T-helper 1 cell (primary cell): ENCODE measurements around the gene ZNF74.

Source experiments
- DNase-seq, 5 donors: peaks; one replicate each; pipeline ENCODE4 v3.0.0-alpha.2; 2012 to 2020

The ZNF74 gene

DNA sequence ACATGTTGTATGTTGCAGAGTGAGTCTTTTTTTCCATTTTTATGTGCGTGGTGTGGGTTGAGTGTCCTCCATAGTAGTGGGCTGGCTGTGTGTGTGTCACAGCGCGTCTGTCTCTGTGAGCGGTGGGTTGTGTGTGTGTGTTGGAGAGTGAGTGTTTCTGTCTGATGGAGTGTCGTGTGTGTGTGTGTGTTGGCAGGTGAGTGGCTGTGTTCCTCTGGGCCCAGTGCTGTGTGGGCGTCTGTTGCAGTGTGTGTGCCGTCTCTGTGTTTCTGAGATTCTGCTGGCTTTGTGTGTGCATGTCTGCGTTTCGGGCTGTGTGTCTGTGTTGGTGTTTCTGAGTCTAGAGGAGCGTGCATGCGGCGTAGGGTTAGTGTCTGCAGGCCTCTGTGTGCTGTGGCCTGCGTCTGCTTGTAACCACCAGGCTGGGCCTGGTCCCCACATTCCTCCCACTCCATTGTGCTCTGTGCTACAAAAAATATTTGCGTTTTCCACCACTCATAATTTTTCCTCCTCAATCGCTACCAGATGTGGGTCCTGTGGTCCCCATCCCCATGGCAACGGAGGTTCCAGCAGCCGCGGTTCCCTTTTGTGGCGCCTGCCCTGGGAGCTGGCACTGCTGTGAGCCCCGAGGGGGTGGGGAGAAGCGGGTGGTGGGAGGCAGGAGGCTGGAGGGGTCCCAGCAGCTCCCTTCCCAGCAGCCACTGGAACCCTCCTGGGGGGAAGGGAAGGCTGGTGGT is 28.5 kb downstream of the ZNF74 start:
- DNase-seq: no peak

- no peak for DNase-seq
Observed at GRCh38 chr22:20423008-20423905, 29.3 kb downstream of the ZNF74 start.

DNA sequence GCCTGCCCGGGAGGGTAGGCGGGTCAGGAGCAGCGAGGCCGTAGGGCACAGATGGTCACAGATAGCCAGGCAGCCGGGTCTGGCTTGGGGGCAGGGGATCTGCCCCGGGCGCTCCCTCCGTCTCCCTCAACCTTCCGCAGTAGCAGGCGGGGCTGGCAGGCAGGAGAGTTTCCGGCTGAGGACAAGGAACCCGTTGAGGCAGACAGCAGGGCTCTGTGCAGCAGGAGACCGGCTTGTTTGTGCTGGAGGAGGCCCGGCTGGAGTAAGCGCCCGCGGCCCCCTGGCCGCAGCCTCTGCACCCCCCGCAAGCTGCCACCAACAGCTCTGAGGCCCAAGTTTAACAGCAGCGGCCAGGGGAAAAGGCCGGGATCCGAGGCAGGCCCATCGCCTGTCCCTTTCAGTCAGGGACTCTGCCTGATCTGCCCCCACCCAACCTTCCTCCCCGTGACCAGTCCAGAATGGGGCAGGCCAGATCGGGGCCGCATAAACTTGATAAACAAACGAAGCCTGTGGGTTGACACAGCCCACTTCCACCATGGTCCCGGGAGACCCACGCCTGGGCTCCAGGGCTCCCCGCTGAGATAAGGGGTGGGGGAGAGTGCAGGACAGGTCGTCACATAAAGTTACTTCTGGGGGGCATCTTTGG is 30.1 kb downstream of the ZNF74 start:
- DNase-seq: no peak

DNA sequence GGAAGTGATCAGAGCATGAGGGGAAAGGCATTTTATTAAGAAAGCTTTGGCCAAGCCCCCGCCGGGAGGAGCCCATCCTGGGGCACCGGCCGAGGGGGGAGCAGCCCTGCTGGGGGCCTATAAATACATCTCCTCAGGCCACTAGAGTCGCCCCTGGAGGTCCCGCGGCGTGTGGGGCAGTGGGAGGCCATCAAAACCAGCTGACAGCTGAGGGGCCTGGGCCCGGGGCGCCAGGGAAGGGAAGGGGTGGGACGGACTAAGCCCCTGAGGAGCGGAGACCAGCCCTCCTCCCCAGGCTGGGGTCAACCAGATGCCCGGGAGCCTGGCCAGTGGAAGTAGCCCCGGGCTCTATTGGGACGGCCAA is 30.6 kb downstream of the ZNF74 start:
- no peak for DNase-seq

DNA sequence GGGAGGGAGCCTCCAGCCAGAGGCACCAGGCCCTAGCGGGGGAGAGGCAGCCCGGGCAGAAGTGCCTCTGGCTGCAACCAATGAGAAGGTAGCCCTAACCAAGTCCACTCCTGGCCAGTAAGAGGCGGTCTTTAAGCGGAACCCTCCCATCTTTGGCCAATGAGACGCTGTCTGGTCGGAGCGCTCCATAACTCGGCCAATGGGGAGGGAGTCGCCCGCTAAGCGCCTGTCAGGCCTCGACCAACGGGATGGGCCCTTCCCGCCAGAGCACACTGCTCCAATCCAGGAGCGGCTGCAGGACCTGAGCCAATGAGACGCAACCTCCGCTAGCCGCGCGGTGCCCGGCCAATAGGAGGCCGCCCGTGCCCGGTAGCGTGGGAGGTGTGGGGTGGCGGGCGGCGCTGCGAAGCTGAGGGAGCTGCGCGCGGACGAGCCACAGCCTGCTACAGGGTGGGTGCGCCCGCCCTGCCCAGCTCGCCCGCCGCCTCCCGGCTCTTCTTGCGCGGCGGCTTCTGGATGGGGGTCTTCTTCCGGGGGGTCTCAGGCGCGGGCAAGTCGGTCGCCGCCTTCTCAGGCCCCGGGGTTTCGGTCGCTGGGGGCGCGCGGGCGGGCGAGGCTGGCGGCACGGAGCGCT is 31.1 kb downstream of the ZNF74 start:
- DNase-seq: no peak

GRCh38 chr22:20425566-20426258 is 31.8 kb downstream of the ZNF74 start:
- DNase-seq: no peak

GRCh38 chr22:20426259-20426615 is 32.3 kb downstream of the ZNF74 start:
- no peak for DNase-seq

GRCh38 chr22:20427104-20427944 is 33.4 kb downstream of the ZNF74 start:
- no peak for DNase-seq

DNA sequence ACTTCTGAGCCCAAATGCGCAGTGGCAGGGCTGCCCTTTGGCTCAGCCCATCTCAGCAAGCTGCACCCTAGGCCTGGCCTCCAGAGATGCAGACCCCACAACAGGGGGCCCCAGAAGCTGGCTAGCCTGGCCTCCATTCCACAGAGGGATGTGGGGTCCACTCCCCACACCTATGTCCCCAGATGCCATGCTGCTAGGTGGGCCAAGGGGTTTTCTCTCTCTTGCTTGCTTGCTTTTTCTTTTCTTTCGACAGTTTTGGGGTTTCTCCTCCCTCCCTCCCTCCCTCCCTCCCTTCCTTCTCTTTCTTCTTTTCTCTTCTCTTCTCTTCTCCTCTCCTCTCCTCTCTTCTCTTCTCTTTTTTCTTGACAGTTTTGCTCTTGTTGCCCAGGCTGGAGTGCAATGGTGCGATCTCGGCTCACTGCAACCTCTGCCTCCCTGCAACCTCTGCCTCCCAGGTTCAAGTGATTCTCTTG is 34.0 kb downstream of the ZNF74 start:
- DNase-seq: no peak

GRCh38 chr22:20428496-20429253 is 34.7 kb downstream of the ZNF74 start:
- DNase-seq: no peak

DNA sequence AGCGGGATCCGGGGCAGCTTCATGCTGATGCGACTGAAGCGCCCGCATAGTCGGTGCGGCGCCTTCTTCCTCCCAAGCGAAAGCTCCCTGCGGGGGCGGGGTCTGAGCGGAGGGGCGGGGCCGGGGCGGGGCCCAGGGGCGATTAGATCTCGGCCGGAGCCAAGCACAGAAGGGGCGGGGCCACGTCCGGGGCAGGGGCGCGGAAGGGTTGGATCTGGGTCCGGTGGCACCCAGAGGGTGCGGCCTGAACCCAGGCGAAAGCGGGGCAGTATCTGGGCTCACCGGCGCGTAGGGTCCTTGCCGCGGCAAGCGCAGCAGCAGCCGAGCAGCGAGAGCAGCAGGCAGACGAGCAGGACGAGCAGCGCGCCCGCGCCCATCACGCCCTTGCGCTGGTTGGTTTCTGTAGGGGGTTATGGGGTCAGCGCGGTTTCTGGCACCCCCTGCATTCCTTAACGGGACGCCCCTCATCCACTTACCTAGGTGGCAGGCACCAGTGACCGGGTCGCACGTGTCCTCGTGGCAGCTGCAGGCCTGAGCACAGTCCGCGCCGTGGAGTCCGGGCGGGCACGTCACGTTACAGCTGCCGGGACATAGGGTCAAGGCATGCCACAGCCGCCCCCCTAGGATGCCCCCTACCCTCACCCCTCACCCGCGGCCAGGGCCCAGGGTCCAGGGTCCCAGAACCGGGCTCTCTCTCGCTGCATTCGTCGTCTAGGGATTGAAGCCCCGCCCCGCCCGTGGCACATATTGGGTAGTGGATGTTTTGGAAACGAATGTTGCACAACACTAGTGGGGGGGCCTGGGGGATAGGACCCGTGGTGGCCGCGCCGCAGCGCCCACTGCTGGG is 35.5 kb downstream of the ZNF74 start:
- peak; percentile 74 to 80 (median 79) for DNase-seq

DNA sequence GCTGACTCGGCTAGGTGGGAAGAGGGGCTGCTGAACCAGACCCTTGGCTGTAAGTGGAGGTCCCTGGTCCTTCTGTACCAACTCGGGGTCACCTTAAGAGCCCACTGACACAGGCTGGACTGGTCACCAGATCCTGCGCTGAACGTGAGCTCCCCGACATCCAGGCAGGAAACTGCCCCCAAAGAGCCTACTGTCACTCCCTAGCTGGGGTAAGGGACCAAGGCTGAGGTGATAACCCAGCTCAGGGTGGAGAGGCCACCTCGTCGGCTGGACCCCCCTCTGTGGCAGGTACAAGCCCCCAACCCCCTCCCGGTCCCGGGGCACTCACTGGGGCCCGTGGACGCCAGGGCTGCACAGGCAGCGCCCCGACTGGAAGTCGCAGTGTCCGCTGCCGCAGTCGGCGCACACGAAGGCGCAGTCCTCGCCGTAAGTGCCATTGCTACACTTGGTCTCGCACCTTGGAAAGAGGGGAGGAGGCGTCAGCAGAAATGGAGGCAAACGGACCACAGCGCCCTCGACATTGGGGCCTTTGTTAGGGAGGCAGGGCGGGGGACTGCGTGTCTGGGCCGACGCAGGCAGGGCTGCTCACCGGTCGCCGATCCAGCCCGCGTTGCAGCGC is 36.3 kb downstream of the ZNF74 start:
- no peak for DNase-seq

DNA sequence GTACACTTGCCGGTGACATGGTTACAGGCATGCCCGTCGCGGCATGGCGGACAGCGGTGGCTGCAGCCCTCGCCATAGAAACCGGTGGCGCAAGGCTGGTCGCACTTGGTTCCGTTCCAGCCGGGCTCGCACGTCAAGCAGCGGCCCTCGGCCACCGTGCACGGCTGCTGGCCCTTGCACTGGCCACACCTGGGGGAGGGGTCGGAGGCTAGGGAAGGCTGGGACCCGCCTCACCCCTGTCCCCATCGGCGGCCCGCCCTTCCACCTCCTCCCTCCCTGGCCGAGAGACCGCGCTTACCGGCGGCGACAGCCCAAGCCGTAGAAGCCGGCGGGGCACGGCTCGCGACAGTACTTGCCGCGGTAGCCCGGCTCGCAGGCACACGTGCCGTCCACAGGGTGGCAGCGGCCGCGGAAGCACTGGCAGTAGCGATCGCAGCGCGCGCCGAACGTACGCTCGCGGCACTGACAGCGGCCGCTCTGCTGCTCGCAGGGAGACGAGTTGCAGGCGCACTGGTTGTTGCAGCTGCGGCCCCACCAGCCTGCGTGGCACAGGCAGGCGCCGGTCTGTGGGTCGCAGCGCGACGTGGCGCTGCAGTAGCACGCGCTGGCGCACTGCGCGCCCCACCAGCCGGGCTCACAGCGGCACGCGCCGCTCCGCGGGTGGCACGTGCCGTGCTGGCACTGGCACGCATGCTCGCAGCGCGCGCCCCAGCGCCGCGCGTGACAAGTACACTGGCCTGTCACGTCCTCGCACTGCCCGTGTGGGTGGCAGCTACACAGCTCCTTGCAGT is 37.0 kb downstream of the ZNF74 start:
- peak in 4 of 5 donors; percentile 46 to 76 (median 54) for DNase-seq

DNA sequence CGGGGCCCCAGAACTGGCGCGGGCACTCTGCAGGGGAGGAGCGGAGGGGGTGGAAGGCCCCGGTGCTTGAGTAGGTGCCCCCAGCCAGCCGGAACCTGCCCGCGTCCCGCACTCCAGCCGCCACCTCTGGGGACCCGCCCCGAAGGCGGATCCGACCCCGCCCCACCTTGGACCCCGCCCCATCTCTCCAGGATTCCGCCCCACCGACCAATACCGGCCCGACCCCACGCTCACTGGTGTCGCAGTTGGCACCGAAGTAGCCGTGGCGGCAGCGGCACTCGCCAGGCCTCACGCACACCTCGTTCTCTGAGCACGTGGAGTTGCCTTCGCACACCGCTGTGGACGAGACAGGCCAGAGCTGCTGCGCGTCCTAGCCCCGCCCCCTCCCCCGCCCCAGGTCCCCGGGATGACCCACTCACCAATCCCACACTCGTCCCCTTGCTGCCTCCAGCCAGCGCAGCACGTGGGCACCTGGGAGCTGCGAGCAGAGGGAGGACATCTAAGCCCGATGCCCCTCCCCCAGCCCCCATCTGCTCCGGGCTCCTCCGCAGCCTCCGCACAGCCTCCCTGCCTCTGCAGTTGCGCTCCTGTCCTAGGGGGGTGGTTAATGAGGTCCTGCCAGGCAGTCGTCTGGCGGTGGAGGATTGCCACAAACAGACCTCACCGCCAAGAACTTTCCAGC is 37.7 kb downstream of the ZNF74 start:
- DNase-seq: no peak

DNA sequence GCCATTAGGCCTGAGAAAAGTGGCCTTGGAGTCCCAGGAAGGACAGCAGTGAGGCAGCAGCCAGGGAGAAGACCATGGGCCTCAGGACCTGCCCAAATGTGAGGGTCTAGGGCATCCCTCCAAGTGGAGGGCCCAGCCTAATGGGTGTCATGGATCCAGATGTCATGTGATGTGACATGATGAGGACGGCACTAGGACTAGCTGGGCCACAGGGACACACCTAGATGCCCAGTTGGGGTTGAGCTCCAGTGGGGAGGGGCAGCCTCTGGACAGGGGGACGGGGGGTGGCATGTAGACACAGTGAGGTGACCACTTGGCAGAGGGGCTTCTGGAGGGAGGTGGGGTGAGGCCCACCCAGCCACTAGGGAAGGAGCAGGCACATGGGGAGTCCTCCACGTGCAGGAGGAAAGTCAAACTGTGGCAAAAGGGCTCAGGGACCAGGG is 38.3 kb downstream of the ZNF74 start:
- no peak for DNase-seq

GRCh38 chr22:20433191-20433590 is 39.2 kb downstream of the ZNF74 start:
- DNase-seq: no peak

DNA sequence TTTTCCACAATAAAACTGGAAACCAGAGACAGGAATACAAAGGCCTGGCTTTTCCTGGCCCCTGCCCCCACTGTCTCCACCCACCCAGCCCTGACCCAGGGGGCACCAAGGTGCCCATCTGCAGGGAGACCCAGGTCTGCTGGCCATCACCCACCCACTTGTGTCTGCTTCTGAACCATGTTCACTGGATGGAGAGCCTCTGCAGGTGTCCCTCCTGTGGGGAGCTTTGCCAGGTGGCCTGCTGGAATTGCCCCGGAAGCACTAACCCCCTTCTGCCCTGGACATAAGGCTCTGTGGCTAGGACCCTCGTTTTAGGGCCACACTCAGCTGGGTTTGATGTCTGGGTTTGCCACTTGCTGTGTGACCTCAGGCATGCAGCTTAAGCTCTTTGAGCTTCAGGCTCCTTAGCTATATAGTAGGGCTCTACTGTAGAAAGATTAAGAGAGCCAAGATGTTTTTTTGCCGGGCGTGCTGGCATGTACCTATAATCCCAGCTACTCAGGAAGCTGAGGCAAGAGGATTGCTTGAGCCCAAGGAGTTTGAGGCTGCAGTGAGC is 39.8 kb downstream of the ZNF74 start:
- no peak for DNase-seq
